Activated naive CD4-positive, alpha-beta T cell treated with anti-CD3 and anti-CD28 coated beads for 36 hours (primary cell): ENCODE data around the gene AIMP1. TPM values are rescaled to one million over a fixed set of nuclear protein-coding genes. Genes with fewer than 3 reads are reported as not detected.

Experiments used
- CTCF ChIA-PET: fragments of 350-600 bp; sonication (Branson Sonifier 250); formaldehyde crosslinking; loops from one replicate; lab custom pipeline; 2021; ENCODE audit warnings: antibody characterized with exemption; lab: Charles Lee
- DNase-seq: peaks from one replicate; pipeline ENCODE4 v3.0.0-alpha.2; 2020
- H3K27ac Mint-ChIP-seq: one replicate; pipeline ENCODE4 v1.8.0; 2021; ENCODE audit warnings: mild to moderate bottlenecking, mixed read lengths
- H3K27me3 Mint-ChIP-seq: one replicate; pipeline ENCODE4 v1.8.0; 2021; ENCODE audit warnings: low read depth, mixed read lengths
- H3K36me3 Mint-ChIP-seq: one replicate; pipeline ENCODE4 v1.8.0; 2021; ENCODE audit warnings: low read depth, mixed read lengths
- H3K4me1 Mint-ChIP-seq: one replicate; pipeline ENCODE4 v1.8.0; 2021; ENCODE audit warnings: low read depth, mixed read lengths
- H3K4me3 Mint-ChIP-seq: one replicate; pipeline ENCODE4 v1.8.0; 2021; ENCODE audit warnings: mild to moderate bottlenecking, moderate library complexity, mixed read lengths
- H3K9me3 Mint-ChIP-seq: one replicate; pipeline ENCODE4 v1.8.0; 2021; ENCODE audit warnings: mixed read lengths
- intact Hi-C: fragments of 100-400 bp; cut with micrococcal nuclease; formaldehyde crosslinking; loops from one replicate; pipeline ENCODE4 v1.15.1; 2023
- total RNA-seq, 2 experiments: library from RNA; stranded (reverse); gene quantifications; one replicate each; pipeline ENCODE4 v1.2.3, GENCODE V29; 2021

The AIMP1 gene
- total RNA-seq, 2 experiments from 2014 or later, result 49.7 to 52.0 TPM

GRCh38 chr4:106337916-106338315 is 21.6 kb downstream of the AIMP1 start:
- H3K27me3 Mint-ChIP-seq, result no peaks in the 10 kb centered on the region
- no peak for DNase-seq
- H3K4me1 Mint-ChIP-seq, result peaks cover 39% of the 10 kb centered on the region
- H3K27ac Mint-ChIP-seq, result no peak overlapping the region
- intact Hi-C loops, result no loop called here
- CTCF ChIA-PET, result no interaction called here
- peaks cover 12% of the 10 kb centered on the region for H3K9me3 Mint-ChIP-seq
- H3K36me3 Mint-ChIP-seq, result peaks cover 76% of the 10 kb centered on the region
- no peak overlapping the region for H3K4me3 Mint-ChIP-seq

GRCh38 chr4:106338671-106339070 is 22.3 kb downstream of the AIMP1 start:
- H3K9me3 Mint-ChIP-seq, result peaks cover 12% of the 10 kb centered on the region
- CTCF ChIA-PET, result no interaction called here

GRCh38 chr4:106339431-106339830 is 23.1 kb downstream of the AIMP1 start:
- Mint-ChIP-seq H3K27ac (no peak overlapping the region), H3K9me3 (peaks cover 12% of the 10 kb centered on the region), H3K4me3 (no peak overlapping the region), H3K36me3 (peaks cover 74% of the 10 kb centered on the region), H3K27me3 (no peaks in the 10 kb centered on the region), H3K4me1 (peaks cover 42% of the 10 kb centered on the region)
- CTCF ChIA-PET, result no interaction called here
- no peak for DNase-seq
- intact Hi-C loops, result no loop called here

More at GRCh38 chr4:106338671-106339070, 22.3 kb downstream of the AIMP1 start:
- H3K27me3 Mint-ChIP-seq, result no peaks in the 10 kb centered on the region
- H3K27ac Mint-ChIP-seq, result no peak overlapping the region
- no peak overlapping the region for H3K4me3 Mint-ChIP-seq
- peaks cover 39% of the 10 kb centered on the region for H3K4me1 Mint-ChIP-seq
- peaks cover 76% of the 10 kb centered on the region for H3K36me3 Mint-ChIP-seq
- DNase-seq, result no peak
- intact Hi-C loops, result no loop called here

- H3K4me1 Mint-ChIP-seq, result peaks cover 45% of the 10 kb centered on the region
- CTCF ChIA-PET, result no interaction called here
- no peaks in the 10 kb centered on the region for H3K27me3 Mint-ChIP-seq
- no peak overlapping the region for H3K27ac Mint-ChIP-seq
- intact Hi-C loops, result loop anchor here (2.0 kb wide), 1 partner anchor 14 kb away; no protein-coding TSS in a partner anchor
- peaks cover 12% of the 10 kb centered on the region for H3K9me3 Mint-ChIP-seq
- no peak for DNase-seq
- no peak overlapping the region for H3K4me3 Mint-ChIP-seq
- peaks cover 70% of the 10 kb centered on the region for H3K36me3 Mint-ChIP-seq
Observed at GRCh38 chr4:106340774-106341173, 24.4 kb downstream of the AIMP1 start.

- Mint-ChIP-seq H3K4me1 (peaks cover 36% of the 10 kb centered on the region), H3K27ac (no peak overlapping the region), H3K9me3 (peaks cover under 1% of the 10 kb centered on the region), H3K27me3 (no peaks in the 10 kb centered on the region), H3K4me3 (no peak overlapping the region), H3K36me3 (peaks cover 52% of the 10 kb centered on the region)
- DNase-seq, result no peak
- intact Hi-C loops, result no loop called here
- CTCF ChIA-PET, result no interaction called here
Observed at GRCh38 chr4:106343865-106344646, 27.7 kb downstream of the AIMP1 start.

GRCh38 chr4:106344647-106344970 is 28.3 kb downstream of the AIMP1 start:
- DNase-seq, result no peak
- intact Hi-C loops, result no loop called here
- no peaks in the 10 kb centered on the region for H3K9me3 Mint-ChIP-seq
- H3K27ac Mint-ChIP-seq, result no peak overlapping the region
- no peaks in the 10 kb centered on the region for H3K27me3 Mint-ChIP-seq
- CTCF ChIA-PET, result no interaction called here
- H3K36me3 Mint-ChIP-seq, result peaks cover 46% of the 10 kb centered on the region
- H3K4me3 Mint-ChIP-seq, result no peak overlapping the region
- H3K4me1 Mint-ChIP-seq, result peaks cover 31% of the 10 kb centered on the region

- CTCF ChIA-PET, result interaction anchor here (1.2 kb wide), 1 partner anchor 20 kb away, joined by 4 read pairs; no protein-coding TSS in a partner anchor
- no peak overlapping the region for H3K27ac Mint-ChIP-seq
- no peak for DNase-seq
- no peaks in the 10 kb centered on the region for H3K27me3 Mint-ChIP-seq
- intact Hi-C loops, result no loop called here
- peaks cover 27% of the 10 kb centered on the region for H3K36me3 Mint-ChIP-seq
- H3K9me3 Mint-ChIP-seq, result no peaks in the 10 kb centered on the region
- H3K4me3 Mint-ChIP-seq, result no peak overlapping the region
- peaks cover 7% of the 10 kb centered on the region for H3K4me1 Mint-ChIP-seq
Observed at GRCh38 chr4:106347167-106347566, 30.8 kb downstream of the AIMP1 start.

GRCh38 chr4:106351016-106351415 is 34.7 kb downstream of the AIMP1 start:
- no peaks in the 10 kb centered on the region for H3K9me3 Mint-ChIP-seq
- peaks cover 11% of the 10 kb centered on the region for H3K36me3 Mint-ChIP-seq

GRCh38 chr4:106353786-106354185 is 37.4 kb downstream of the AIMP1 start:
- no peaks in the 10 kb centered on the region for H3K27me3 Mint-ChIP-seq
- no peak overlapping the region for H3K27ac Mint-ChIP-seq
- peaks cover 2% of the 10 kb centered on the region for H3K36me3 Mint-ChIP-seq
- H3K4me3 Mint-ChIP-seq, result no peak overlapping the region
- H3K9me3 Mint-ChIP-seq, result no peaks in the 10 kb centered on the region
- intact Hi-C loops, result no loop called here
- CTCF ChIA-PET, result interaction anchor here (0.6 kb wide), 1 partner anchor 410 kb away, joined by 3 read pairs; no protein-coding TSS in a partner anchor
- H3K4me1 Mint-ChIP-seq, result peaks cover 2% of the 10 kb centered on the region
- no peak for DNase-seq

More at GRCh38 chr4:106351016-106351415, 34.7 kb downstream of the AIMP1 start:
- Mint-ChIP-seq H3K4me1 (no peaks in the 10 kb centered on the region), H3K27me3 (no peaks in the 10 kb centered on the region), H3K27ac (no peak overlapping the region), H3K4me3 (no peak overlapping the region)
- intact Hi-C loops, result no loop called here
- CTCF ChIA-PET, result no interaction called here
- no peak for DNase-seq

- CTCF ChIA-PET, result no interaction called here
- intact Hi-C loops, result no loop called here
- no peak for DNase-seq
- H3K4me3 Mint-ChIP-seq, result no peak overlapping the region
- H3K4me1 Mint-ChIP-seq, result peaks cover 2% of the 10 kb centered on the region
- no peak overlapping the region for H3K27ac Mint-ChIP-seq
- no peaks in the 10 kb centered on the region for H3K27me3 Mint-ChIP-seq
- H3K9me3 Mint-ChIP-seq, result no peaks in the 10 kb centered on the region
- peaks cover 2% of the 10 kb centered on the region for H3K36me3 Mint-ChIP-seq
Observed at GRCh38 chr4:106355193-106355592, 38.8 kb downstream of the AIMP1 start.

GRCh38 chr4:106358899-106359298 is 42.5 kb downstream of the AIMP1 start:
- CTCF ChIA-PET, result no interaction called here
- peaks cover 2% of the 10 kb centered on the region for H3K4me1 Mint-ChIP-seq
- no peak overlapping the region for H3K27ac Mint-ChIP-seq
- no peaks in the 10 kb centered on the region for H3K36me3 Mint-ChIP-seq
- no peak for DNase-seq
- H3K9me3 Mint-ChIP-seq, result no peaks in the 10 kb centered on the region
- intact Hi-C loops, result no loop called here
- no peak overlapping the region for H3K4me3 Mint-ChIP-seq
- no peaks in the 10 kb centered on the region for H3K27me3 Mint-ChIP-seq

- no peaks in the 10 kb centered on the region for H3K36me3 Mint-ChIP-seq
- CTCF ChIA-PET, result no interaction called here
- no peaks in the 10 kb centered on the region for H3K27me3 Mint-ChIP-seq
- no peak overlapping the region for H3K4me3 Mint-ChIP-seq
- H3K27ac Mint-ChIP-seq, result no peak overlapping the region
- peaks cover 2% of the 10 kb centered on the region for H3K4me1 Mint-ChIP-seq
- DNase-seq, result no peak
- intact Hi-C loops, result no loop called here
- no peaks in the 10 kb centered on the region for H3K9me3 Mint-ChIP-seq
Observed at GRCh38 chr4:106362086-106362825, 45.9 kb downstream of the AIMP1 start.

GRCh38 chr4:106364282-106364681 is 47.9 kb downstream of the AIMP1 start:
- no peak overlapping the region for H3K4me3 Mint-ChIP-seq
- H3K27ac Mint-ChIP-seq, result no peak overlapping the region
- no peaks in the 10 kb centered on the region for H3K36me3 Mint-ChIP-seq
- intact Hi-C loops, result no loop called here
- H3K4me1 Mint-ChIP-seq, result no peaks in the 10 kb centered on the region
- CTCF ChIA-PET, result no interaction called here
- H3K9me3 Mint-ChIP-seq, result no peaks in the 10 kb centered on the region
- DNase-seq, result no peak
- peaks cover 4% of the 10 kb centered on the region for H3K27me3 Mint-ChIP-seq
